Coronary artery (tissue), 2 donors: Measurements from ENCODE around the gene HMCN1.

Experiments used
- DNase-seq: peaks from one replicate; pipeline ENCODE4 v3.0.0-alpha.2; 2017; ENCODE audit warnings: low spot score
- H3K27ac ChIP-seq, 2 donors: fragments of 200-600 bp; sonication (generic); one replicate each; pipeline ENCODE4 v1.5.1; 2016 to 2019
- H3K4me3 ChIP-seq: fragments of 200-600 bp; sonication (generic); 2 replicates; pipeline ENCODE4 v1.5.1; 2016; ENCODE audit warnings: mild to moderate bottlenecking, moderate library complexity
- CTCF ChIP-seq: fragments of 200-600 bp; sonication (generic); IDR thresholded peaks from one replicate; pipeline ENCODE4 v1.5.1; 2019; ENCODE audit warnings: antibody characterized with exemption

The HMCN1 gene

GRCh38 chr1:185965870-185966269, 231.7 kb downstream of the HMCN1 start:
- TF ChIP-seq CTCF = no peak
- peak overlapping the region; percentile 7 for H3K4me3 ChIP-seq
- DNase-seq = no peak
- H3K27ac ChIP-seq = peak overlapping the region; percentile 47 to 61

- Histone ChIP-seq H3K4me3 (peak overlapping the region; percentile 7), H3K27ac (peak overlapping the region; percentile 47 to 61)
- TF ChIP-seq CTCF = no peak
- no peak for DNase-seq
Measured at GRCh38 chr1:185966471-185966870, 232.3 kb downstream of the HMCN1 start.

GRCh38 chr1:185969028-185969427, 234.8 kb downstream of the HMCN1 start:
- DNase-seq = no peak
- no peak for TF ChIP-seq CTCF
- Histone ChIP-seq H3K27ac (peak overlapping the region; percentile 16 to 18), H3K4me3 (no peak overlapping the region)

GRCh38 chr1:185969524-185969991, 235.4 kb downstream of the HMCN1 start:
- Histone ChIP-seq H3K4me3 (no peak overlapping the region), H3K27ac (peak overlapping the region in 1 of 2 donors; percentile 18)
- no peak for TF ChIP-seq CTCF
- DNase-seq = no peak

GRCh38 chr1:185971688-185972087, 237.5 kb downstream of the HMCN1 start:
- no peak for TF ChIP-seq CTCF
- Histone ChIP-seq H3K4me3 (no peak overlapping the region), H3K27ac (no peak overlapping the region)
- no peak for DNase-seq

GRCh38 chr1:185972096-185972850, 238.1 kb downstream of the HMCN1 start:
- DNase-seq = no peak
- no peak for TF ChIP-seq CTCF
- Histone ChIP-seq H3K27ac (peak overlapping the region in 1 of 2 donors; percentile 1), H3K4me3 (no peak overlapping the region)

GRCh38 chr1:185973645-185974044, 239.5 kb downstream of the HMCN1 start:
- no peak for DNase-seq
- H3K27ac ChIP-seq = peak overlapping the region in 1 of 2 donors; percentile 36

More at GRCh38 chr1:185973645-185974044, 239.5 kb downstream of the HMCN1 start:
- no peak overlapping the region for H3K4me3 ChIP-seq
- TF ChIP-seq CTCF = no peak
